ENCODE results near the gene PAQR3. TPM values are rescaled to one million over a fixed set of nuclear protein-coding genes. Genes with fewer than 3 reads are reported as not detected.

The PAQR3 gene
- total RNA-seq, 1 experiment from 2014 or later: 17.3 TPM

- POLR2A ChIA-PET: interaction anchor here (0.5 kb wide), 1 partner anchor 254 kb away, joined by 4 read pairs; no protein-coding TSS in a partner anchor
- H3K4me3 ChIP-seq (ENCODE audit: low read depth in 2 of 2, low read length in 2 of 2): no peak overlapping the region
- no TSS peak for BruUV-seq (replicated peaks)
- TF ChIP-seq SIN3A (IDR thresholded peaks at IDR 0.05; ENCODE audit: borderline replicate concordance, insufficient read depth, low read depth, low read length) (no peak), POLR2AphosphoS5 (IDR thresholded peaks at IDR 0.05; ENCODE audit: low read depth, low read length) (no peak), TCF7L2 (IDR thresholded peaks at IDR 0.05; ENCODE audit: low read depth, low read length) (no peak)
- TF ChIP-seq, protein P1, sequence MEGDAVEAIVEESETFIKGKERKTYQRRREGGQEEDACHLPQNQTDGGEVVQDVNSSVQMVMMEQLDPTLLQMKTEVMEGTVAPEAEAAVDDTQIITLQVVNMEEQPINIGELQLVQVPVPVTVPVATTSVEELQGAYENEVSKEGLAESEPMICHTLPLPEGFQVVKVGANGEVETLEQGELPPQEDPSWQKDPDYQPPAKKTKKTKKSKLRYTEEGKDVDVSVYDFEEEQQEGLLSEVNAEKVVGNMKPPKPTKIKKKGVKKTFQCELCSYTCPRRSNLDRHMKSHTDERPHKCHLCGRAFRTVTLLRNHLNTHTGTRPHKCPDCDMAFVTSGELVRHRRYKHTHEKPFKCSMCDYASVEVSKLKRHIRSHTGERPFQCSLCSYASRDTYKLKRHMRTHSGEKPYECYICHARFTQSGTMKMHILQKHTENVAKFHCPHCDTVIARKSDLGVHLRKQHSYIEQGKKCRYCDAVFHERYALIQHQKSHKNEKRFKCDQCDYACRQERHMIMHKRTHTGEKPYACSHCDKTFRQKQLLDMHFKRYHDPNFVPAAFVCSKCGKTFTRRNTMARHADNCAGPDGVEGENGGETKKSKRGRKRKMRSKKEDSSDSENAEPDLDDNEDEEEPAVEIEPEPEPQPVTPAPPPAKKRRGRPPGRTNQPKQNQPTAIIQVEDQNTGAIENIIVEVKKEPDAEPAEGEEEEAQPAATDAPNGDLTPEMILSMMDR (IDR thresholded peaks at IDR 0.05): no peak
- TF ChIP-seq, protein P2, sequence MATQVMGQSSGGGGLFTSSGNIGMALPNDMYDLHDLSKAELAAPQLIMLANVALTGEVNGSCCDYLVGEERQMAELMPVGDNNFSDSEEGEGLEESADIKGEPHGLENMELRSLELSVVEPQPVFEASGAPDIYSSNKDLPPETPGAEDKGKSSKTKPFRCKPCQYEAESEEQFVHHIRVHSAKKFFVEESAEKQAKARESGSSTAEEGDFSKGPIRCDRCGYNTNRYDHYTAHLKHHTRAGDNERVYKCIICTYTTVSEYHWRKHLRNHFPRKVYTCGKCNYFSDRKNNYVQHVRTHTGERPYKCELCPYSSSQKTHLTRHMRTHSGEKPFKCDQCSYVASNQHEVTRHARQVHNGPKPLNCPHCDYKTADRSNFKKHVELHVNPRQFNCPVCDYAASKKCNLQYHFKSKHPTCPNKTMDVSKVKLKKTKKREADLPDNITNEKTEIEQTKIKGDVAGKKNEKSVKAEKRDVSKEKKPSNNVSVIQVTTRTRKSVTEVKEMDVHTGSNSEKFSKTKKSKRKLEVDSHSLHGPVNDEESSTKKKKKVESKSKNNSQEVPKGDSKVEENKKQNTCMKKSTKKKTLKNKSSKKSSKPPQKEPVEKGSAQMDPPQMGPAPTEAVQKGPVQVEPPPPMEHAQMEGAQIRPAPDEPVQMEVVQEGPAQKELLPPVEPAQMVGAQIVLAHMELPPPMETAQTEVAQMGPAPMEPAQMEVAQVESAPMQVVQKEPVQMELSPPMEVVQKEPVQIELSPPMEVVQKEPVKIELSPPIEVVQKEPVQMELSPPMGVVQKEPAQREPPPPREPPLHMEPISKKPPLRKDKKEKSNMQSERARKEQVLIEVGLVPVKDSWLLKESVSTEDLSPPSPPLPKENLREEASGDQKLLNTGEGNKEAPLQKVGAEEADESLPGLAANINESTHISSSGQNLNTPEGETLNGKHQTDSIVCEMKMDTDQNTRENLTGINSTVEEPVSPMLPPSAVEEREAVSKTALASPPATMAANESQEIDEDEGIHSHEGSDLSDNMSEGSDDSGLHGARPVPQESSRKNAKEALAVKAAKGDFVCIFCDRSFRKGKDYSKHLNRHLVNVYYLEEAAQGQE (IDR thresholded peaks at IDR 0.05; ENCODE audit: insufficient read depth in 1 of 2, low read depth in 2 of 2, low read length in 1 of 2): no peak
- H3K4me1 ChIP-seq (ENCODE audit: control insufficient read depth, insufficient read depth, low read length): no peaks in the 10 kb centered on the region
- intact Hi-C loops (cut with micrococcal nuclease; ENCODE audit: unreplicated experiment) (no loop called here), in situ Hi-C loops (cut with HindIII; ENCODE audit: low pct_unique_long_range_greater_than_20kb, low sequenced_read_pairs) (no loop called here)
- no peak overlapping the region for H3K27ac ChIP-seq (ENCODE audit: low read length)
- ATAC-seq (no peak), DNase-seq (ENCODE audit: low read depth, low spot score) (no peak)
- CTCF ChIA-PET: no interaction called here
- H3K36me3 ChIP-seq (ENCODE audit: control insufficient read depth, insufficient read depth, low read length): no peaks in the 10 kb centered on the region; the same call in 1 of the 2 replicates
- no peaks in the 10 kb centered on the region for H3K27me3 ChIP-seq (ENCODE audit: control insufficient read depth, insufficient read depth, low read length)
- no peaks in the 10 kb centered on the region for H3K9me3 ChIP-seq (ENCODE audit: control insufficient read depth, insufficient read depth, low read depth, low read length)
Observed at GRCh38 chr4:78902298-78902697, 36.9 kb downstream of the PAQR3 start.

DNA sequence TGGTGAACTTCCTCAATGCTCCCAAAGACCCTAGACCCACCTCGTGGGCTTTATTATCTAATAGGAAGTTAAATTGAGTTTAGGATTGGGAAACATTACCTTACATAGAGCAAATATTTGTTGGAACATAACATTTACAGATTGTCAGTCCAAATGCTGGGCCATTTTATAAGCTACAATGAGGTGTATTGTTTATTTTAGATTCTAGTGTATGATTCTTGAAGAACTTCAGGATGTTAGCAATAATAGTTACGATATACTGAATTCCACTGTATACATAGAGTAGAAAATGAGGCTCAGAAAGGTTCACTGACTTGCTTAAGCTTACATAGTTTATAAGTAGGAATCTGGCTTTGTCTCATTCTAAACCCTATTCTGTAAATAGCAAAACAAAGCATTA lies 37.4 kb downstream of the PAQR3 start:
- no peaks in the 10 kb centered on the region for H3K9me3 ChIP-seq (ENCODE audit: control insufficient read depth, insufficient read depth, low read depth, low read length)
- intact Hi-C loops (cut with micrococcal nuclease; ENCODE audit: unreplicated experiment) (no loop called here), in situ Hi-C loops (cut with HindIII; ENCODE audit: low pct_unique_long_range_greater_than_20kb, low sequenced_read_pairs) (no loop called here)
- H3K27ac ChIP-seq (ENCODE audit: low read length): no peak overlapping the region
- no peak overlapping the region for H3K4me3 ChIP-seq (ENCODE audit: low read depth in 2 of 2, low read length in 2 of 2)
- no peak for TF ChIP-seq POLR2AphosphoS5 (IDR thresholded peaks at IDR 0.05; ENCODE audit: low read depth, low read length)
- TF ChIP-seq, protein P2 (IDR thresholded peaks at IDR 0.05; ENCODE audit: insufficient read depth in 1 of 2, low read depth in 2 of 2, low read length in 1 of 2): no peak
- TF ChIP-seq TCF7L2 (IDR thresholded peaks at IDR 0.05; ENCODE audit: low read depth, low read length): no peak
- TF ChIP-seq, protein P1 (IDR thresholded peaks at IDR 0.05): no peak
- no peak for TF ChIP-seq SIN3A (IDR thresholded peaks at IDR 0.05; ENCODE audit: borderline replicate concordance, insufficient read depth, low read depth, low read length)
- BruUV-seq (replicated peaks): no TSS peak
- CTCF ChIA-PET: no interaction called here
- DNase-seq (ENCODE audit: low read depth, low spot score) (no peak), ATAC-seq (no peak)
- H3K27me3 ChIP-seq (ENCODE audit: control insufficient read depth, insufficient read depth, low read length): no peaks in the 10 kb centered on the region
- POLR2A ChIA-PET: no interaction called here
- H3K36me3 ChIP-seq (ENCODE audit: control insufficient read depth, insufficient read depth, low read length): no peaks in the 10 kb centered on the region; the same call in 1 of the 2 replicates
- H3K4me1 ChIP-seq (ENCODE audit: control insufficient read depth, insufficient read depth, low read length): no peaks in the 10 kb centered on the region
